H4 (cell line): ENCODE data around the gene SPR. TPM values are rescaled to one million over a fixed set of nuclear protein-coding genes. Genes with fewer than 3 reads are reported as not detected.
A peak's percentile ranks its signal among the peaks of the same experiment; 100 is the strongest.

Source experiments
- DNase-seq: peaks from one replicate; pipeline ENCODE4 v3.0.0-alpha.2; 2015; ENCODE audit warnings: low spot score
- total RNA-seq: library from RNA; depleted of rRNA; stranded (reverse); fragments of >200 nt; shearing (Covaris generic); gene quantifications from 2 replicates; pipeline ENCODE4 v1.2.3, GENCODE V29; 2014; rRNA removed

SPR gene
- total RNA-seq, 1 experiment from 2014 or later, result 52.5 TPM

DNA sequence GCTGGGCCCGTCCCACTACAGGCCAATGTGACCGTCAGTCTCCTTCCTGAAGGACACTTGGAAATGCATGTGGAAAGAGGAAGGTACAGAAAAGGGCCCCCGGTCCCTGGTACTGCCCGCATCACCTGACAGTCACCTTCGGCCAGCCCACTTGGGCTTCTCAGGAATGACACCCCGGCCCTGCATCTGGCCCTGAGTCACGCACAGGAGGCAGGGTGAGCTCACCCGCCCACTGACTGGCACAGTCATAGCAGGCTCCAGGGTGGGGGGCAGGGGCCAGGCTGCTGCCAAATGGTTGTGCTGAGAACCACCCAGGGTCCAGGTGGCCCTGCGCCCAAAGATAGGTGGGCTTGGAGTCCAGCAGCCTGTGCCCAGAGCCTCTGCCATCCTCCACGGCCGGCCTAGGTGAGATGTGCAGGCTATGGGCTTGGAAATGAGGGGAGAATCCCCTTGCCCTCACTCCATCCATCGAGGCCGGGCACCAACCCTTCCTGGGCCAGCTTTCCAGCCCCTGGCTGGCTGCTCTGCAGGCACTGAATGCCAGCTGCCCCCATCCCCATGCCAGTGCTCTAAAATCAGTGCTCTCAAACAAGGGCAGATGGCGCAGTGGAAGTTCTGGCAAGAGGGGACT is 44.2 kb downstream of the SPR start:
- peak; percentile 61 for DNase-seq

DNA sequence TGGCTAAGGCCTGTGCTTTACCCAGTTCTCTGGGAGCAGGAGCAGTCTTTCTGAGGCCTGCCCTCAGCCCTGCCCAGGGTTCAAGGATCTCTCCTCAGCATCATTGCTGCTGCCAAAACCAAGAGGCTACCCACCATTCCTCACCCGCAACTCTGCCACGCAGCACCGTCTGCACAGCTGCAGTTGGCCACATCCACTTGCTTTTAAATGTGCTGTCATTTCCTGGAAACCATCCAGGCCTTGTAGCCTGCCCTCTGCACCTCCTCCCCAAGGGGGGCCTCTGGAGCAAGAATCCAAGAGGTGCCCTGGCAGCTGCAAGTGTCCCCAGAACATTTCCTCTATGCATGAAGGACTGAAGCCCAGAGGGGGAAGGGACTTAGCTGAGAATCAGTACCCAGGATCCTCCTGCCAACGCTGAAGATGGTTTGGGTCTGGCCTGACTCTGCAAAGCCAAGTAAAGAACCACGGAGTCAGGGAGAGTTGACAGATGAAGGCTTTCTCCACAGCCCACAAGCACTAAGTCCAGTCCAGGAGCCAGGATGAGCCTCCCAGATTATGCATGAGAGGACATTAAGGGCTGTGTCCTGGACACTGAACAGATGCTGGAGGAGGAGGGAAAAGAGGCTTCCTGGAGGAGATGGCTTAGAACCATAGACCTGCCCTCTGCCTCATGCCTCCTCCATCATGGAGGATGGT is 45.0 kb downstream of the SPR start:
- DNase-seq, result peak; percentile 56

GRCh38 chr2:72932805-72933204 is 45.6 kb downstream of the SPR start:
- DNase-seq, result no peak

DNA sequence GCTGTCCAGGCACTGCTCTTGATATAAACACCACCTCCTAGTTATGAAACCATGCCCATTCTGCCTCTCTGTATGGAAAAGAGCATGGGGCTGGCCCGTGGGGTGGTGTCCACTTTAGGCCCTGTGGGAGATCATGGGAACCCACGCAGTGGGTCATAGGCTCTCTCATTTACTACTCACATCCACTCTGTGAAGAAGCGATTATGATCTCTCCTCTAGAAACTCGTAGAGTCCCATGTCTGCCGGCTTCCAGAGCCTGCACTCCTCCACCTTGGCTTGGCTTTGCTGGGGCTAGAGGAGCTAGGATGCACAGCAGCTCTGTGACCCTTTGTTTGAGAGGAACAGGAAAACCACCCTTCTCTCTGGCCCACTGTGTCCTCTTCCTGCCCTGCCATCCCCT is 46.0 kb downstream of the SPR start:
- no peak for DNase-seq

DNA sequence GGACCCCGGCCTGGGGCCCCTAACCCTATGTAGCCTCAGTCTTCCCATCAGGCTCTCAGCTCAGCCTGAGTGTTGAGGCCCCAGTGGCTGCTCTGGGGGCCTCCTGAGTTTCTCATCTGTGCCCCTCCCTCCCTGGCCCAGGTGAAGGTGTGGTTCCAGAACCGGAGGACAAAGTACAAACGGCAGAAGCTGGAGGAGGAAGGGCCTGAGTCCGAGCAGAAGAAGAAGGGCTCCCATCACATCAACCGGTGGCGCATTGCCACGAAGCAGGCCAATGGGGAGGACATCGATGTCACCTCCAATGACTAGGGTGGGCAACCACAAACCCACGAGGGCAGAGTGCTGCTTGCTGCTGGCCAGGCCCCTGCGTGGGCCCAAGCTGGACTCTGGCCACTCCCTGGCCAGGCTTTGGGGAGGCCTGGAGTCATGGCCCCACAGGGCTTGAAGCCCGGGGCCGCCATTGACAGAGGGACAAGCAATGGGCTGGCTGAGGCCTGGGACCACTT is 46.5 kb downstream of the SPR start:
- DNase-seq, result no peak

DNA sequence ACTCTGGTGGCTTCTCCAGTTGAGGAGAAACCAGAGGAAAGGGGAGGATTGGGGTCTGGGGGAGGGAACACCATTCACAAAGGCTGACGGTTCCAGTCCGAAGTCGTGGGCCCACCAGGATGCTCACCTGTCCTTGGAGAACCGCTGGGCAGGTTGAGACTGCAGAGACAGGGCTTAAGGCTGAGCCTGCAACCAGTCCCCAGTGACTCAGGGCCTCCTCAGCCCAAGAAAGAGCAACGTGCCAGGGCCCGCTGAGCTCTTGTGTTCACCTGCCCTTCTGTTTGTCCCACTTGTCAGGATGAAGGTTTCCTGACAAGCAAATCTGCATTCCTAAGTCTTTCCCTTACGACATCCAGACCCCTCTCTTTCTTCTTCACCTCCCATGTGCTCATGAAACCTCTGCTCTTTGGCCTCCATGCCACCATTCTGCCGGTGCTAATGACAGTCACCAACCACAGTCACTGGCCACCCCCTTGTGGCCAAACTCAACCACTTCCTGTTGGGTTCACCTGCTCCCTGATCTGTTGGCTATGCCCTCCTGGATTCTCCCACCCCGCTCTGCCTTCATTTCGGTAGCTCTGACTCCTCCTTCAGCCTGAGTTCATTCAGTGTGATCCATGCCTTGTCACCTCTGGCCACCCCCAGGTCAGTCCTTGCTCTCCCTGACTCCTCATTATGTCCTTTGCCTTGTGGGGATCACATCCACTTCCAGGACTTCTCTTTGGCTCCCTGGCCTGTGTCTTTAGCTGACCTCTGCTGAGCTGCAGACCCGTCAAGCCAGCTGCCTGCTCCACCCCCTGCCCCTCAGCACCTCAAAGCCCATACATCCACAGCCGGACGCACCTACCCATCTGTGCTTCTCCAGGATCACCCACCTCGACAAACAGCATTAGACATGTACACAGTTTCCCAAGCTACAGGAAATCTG is 47.7 kb downstream of the SPR start:
- DNase-seq, result peak; percentile 20

- DNase-seq, result no peak
Observed at GRCh38 chr2:72935611-72935957, 48.4 kb downstream of the SPR start.

DNA sequence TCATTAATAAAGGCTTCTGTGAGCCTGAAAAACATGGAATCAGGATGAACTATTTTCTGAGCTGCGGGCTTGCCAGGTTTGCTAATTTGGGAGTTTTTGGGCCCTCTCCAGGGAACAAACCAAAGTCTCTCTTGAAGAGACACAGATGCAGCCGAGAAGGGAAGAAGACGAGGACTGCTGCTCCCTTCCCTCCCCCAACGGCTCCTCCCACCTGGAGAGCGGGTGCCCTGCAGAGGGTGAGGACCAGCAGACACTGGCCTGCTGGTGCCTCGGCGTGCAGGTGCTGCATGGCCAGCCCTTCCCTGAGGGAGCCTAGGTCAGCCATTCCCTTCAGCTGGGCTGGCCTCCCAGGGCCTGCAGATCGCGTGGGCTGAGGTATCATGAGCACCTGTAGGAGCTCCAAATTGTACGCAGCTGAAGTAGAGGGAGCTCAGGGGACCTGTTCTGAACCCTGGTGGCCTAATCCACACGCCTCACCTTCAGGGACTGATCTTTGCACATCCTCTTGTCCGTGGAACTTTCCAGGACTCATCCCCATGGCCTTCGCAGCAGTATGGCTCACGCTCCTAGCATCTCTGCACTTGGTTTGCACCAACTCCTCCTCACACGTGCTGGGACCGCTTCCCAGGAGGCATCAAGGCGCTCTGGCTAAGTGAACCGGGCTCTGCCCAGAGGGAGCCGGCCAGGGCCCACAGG is 49.6 kb downstream of the SPR start:
- no peak for DNase-seq

DNA sequence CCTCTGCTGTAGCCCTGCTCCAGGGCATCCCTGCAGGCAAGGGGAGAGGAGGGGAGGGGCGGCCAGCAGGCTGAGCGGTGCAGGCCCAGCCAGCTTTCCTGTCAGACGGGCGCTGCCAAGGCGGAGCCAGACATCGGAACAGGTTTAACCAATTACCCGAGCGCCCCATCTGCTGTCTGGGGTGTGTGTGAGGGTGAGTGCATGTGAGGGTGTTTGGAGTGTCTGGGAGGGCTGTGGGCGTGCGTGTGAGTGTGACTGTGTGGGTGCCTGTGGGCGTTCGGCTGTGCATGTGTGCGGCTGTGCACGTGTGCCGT is 50.1 kb downstream of the SPR start:
- DNase-seq, result no peak

- no peak for DNase-seq
Observed at GRCh38 chr2:72938455-72938854, 51.2 kb downstream of the SPR start.

GRCh38 chr2:72940361-72940760 is 53.2 kb downstream of the SPR start:
- DNase-seq, result no peak

DNA sequence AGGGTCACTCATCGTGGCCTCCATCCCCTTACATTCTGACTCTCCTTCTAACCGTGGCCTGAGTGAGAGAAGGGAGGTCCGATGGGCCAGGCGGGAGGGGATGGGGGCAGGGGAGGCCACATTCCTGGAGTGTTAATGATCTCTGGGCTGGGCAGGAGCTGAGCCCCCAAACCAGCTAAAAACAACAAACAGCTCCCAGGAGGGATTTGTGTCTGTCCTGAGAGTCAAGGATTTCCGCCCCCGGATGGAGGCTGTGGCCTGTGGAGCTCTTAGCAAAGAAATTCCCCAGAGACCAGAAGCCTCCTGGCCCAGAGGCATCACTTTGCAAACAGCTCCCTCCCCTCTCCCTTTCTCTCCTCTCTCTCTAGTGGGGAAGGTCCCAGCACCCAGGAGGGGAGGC is 53.6 kb downstream of the SPR start:
- no peak for DNase-seq

Other genes starting within 250 kb of the SPR start
- 9.0 and 10.9 TPM in 2 replicates for gene EXOC6B, start 61.4 kb upstream of the SPR start, total RNA-seq
- gene EMX1, start 30.1 kb downstream of the SPR start, total RNA-seq, result not detected in 2 replicates
- 8.6 and 11.1 TPM in 2 replicates for gene SFXN5, start 184.3 kb downstream of the SPR start, total RNA-seq
- gene RAB11FIP5, start 225.5 kb downstream of the SPR start, total RNA-seq, result 7.9 and 11.5 TPM in 2 replicates